GM21447 (cell line): ENCODE measurements around the gene PRSS23.
"Not testable (repeated sequence)": the region's sequence is repeated elsewhere in the genome, so short reads cannot be mapped to it uniquely, and the experiment has no call there.

Experiments used
- ATAC-seq: cut with Tn5 transposase; IDR thresholded peaks from one replicate; pipeline ENCODE4 v1.9.1; 2021; ENCODE audit not compliant: unreplicated experiment

The PRSS23 gene, protein sequence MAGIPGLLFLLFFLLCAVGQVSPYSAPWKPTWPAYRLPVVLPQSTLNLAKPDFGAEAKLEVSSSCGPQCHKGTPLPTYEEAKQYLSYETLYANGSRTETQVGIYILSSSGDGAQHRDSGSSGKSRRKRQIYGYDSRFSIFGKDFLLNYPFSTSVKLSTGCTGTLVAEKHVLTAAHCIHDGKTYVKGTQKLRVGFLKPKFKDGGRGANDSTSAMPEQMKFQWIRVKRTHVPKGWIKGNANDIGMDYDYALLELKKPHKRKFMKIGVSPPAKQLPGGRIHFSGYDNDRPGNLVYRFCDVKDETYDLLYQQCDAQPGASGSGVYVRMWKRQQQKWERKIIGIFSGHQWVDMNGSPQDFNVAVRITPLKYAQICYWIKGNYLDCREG

DNA sequence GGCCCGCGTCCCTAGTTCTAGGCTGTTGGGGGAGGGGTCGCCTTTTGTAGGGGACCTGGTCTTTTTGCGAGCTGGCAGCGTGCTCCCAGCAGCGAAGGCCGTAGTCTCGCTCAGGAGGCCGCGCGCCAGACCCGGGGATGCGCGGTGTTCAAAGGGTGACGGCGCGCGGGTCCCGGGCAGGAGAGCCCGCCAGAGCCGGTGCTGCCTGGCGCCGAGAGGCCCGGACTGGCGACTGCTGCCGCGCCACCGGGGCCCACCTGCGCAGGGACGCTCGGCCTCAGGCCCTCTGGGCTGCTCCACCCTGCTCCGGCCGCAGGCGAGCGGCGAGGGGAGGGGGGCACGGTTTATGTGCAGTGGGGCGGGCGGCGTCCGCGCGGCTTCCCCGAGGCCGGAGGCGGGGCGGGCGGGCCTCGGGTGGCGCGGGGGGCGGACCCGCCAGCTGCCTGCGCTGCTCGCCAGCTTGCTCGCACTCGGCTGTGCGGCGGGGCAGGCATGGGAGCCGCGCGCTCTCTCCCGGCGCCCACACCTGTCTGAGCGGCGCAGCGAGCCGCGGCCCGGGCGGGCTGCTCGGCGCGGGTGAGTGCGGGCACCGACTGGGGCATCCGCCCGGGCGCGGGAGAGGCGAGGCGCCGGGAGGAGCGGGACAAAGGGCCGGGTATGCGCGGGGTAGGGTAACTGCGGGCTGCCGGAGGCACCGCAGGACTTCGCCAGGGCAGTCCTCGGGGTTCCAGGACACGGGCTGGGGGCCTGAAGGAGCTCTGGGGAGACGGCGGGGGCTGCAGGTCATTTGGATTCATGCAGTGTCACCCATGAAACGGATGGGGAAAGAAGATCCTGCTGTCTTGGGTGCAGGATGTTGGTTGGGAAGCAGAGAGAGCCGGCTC, at the start of gene PRSS23:
TSS of gene PRSS23 (plus strand) at position 467 of the 884 bp plus-strand sequence. CDS start 7,102 bp downstream, outside the sequence.
- no peak for ATAC-seq

DNA sequence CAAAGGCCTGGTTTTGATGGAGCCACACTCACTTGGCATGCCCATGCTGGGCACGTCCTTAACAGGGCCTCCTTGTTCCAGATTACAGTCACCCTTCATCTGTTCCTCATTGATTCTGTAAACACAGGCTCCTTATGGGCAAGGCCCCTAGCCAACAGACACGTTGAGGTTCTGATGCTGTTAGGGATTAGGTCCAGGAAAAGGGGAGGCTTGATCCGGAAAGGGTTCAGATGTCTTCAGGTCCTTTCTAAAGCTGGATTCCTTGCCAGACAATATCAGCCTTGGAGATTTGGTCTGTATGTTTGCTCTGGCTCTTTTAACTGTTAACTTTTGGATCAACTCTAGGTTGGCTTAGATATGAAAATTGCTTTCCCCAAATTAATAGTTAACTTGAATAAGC, 46.9 kb upstream of the PRSS23 start:
- ATAC-seq, result no peak

DNA sequence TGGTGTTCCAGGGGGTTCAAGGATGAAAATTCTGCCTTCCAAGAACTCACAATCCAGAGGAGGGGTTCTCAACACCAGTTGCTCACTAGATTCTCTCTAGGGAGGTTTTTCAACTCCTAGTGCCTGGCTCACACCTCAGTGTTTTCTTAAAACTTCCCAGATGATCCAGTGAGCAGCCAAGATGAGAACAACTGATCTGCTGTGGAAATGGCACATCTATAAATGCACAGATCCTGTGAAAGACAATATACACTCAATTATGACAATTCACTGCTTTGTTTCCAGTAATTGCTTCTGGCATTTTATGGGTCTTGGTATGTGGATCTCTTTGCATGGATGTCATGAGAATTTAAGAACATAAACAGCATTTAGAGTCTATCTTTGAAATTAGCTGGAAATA, 45.2 kb upstream of the PRSS23 start:
- ATAC-seq, result no peak

DNA sequence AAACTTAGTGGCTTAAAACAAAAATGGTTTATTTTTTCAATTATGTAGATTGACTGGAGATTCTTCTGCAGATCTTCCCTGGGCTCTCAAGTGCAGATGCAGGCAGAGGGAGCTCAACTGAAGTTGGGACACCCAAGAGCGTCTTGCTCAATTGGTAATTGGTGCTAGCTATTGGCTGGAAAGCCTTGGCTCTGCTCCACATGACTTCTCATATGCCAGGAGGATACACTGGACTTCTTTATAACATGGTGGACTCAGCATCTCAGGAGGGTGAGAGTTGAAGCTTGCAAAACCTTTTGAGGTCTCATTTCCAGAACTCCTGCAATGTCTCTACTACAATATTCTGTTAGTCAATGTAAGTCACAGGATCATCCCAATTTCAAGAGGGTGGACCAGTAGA, 42.2 kb upstream of the PRSS23 start:
- ATAC-seq, result no peak

DNA sequence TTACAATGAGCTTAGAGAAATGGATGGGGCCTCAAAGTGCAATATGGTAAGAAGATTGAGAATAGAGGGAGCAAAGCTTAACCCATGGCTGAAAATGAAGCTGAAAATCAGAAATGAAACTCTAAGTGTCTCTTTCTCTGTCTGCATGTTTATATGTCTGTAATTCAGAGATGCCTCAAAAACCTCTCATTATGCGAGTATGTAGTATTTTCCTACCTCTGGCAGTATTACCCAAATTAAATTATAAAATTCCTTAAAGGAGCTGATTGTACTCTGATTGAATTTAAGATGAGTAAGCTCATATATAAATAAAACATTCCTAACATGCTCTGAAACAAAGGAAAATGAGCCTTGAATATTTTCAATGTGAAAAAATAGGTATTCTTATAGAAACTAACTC, 39.8 kb upstream of the PRSS23 start:
- ATAC-seq, result no peak

DNA sequence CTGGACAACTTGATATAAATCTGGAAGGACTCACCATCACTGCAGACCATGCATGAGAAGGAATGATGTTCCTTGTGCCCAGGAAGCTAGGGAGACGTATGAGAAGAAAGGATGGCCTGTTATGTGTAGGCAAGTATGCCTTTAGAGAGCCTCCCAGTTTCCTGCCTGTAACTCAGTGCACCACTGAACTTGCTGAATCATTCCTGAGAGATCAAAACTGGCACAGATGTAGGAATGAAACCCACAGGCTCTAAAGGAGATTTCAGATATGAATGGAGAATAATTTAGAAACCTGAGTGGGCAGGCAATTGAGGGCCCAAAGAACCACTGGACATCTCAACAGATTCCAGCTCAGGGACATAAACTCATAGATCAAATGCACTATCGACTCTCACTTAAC, 38.4 kb upstream of the PRSS23 start:
- ATAC-seq, result no peak

DNA sequence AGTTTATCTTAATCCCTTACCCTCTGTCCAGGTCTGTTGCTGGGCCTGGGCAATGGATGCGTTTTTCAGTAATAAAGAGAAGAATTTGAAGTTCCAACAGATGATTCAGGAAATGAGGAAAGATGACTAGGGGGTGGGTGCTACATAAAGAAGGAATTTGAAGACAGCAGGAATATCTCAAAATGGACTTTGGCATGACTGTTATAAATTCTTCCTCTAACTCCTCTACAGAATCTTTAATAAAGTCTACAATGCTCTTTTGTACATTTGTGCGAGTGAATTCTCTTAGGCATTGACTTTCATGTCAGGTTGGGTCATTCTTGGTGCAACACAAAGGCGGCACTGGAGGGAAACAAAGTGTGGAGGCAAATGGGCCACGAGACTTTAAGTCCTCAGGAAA, 35.1 kb upstream of the PRSS23 start:
- no peak for ATAC-seq

DNA sequence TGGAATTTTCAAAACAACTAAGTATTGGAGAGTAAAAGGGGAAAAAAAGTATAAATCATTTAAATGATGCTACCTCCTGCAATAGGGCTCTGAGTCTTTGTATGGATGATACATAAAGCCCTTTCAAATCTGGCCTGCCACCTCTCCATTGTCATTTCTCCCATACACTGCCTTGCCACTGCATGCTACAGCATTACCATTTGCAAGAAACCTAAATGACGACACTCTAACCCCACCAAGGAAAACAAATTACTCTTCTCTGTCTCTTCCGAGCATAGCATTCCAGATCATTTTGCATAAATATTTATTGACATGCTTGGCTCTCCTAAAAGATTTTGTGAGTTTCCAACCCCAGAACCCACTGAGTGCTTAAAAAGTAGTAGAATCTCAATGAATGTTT, 34.5 kb upstream of the PRSS23 start:
- ATAC-seq, result no peak

DNA sequence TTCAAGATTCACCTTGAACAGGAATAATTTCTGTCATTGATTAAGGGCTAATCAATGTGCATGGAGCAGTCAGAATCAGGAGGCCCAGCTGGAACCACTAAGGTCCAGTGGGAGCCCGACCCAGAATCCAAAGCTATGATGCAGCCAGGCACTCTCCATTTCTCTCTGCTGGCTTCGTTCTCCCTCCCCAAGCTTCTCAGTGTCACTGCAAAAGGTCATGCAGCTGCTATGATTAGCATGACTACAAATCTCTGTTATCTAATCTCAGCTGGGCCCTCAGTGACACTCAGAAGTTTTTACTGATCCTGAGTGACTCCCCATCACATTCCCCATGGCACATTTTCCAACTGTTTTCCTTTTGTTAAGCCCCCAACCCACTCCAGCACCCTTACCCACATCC, 31.1 kb upstream of the PRSS23 start:
- no peak for ATAC-seq

DNA sequence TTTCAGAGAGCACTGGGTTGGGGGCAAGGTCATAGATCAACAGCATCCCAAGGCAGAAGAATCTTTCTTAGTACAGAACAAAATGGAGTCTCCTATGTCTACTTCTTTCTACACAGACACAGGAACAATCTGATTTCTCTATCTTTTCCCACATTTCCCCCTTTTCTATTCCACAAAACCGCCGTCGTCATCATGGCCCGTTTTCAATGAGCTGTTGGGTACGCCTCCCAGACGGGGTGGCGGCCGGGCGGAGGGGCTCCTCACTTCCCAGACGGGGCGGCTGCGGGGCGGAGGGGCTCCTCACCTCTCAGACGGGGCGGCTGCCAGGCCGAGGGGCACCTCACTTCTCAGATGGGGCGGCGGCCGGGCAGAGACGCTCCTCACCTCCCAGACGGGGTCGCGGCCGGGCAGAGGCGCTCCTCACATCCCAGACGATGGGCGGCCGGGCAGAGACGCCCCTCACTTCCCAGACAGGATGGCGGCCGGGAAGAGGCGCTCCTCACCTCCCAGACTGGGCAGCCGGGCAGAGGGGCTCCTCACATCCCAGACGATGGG, 29.8 kb upstream of the PRSS23 start:
- not testable (repeated sequence) for ATAC-seq

DNA sequence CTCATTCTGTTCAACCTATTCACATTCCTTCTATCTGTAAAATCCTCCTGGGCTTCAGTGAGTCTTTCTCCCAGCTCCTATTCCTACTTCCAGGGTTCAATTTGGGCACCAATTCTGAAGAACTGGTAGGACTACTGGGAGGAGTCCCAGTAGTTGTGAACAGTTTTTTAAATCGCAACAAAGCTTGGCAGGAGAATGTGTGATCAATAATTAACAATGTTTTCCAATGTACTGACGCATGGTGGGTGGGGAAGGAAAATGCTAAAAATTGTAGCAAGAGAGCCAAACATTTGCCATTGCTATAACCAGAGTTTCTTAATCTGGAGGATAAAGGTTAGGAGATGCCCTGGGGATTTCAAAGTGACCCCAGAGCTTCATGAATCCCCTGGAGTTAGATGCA, 27.3 kb upstream of the PRSS23 start:
- no peak for ATAC-seq

DNA sequence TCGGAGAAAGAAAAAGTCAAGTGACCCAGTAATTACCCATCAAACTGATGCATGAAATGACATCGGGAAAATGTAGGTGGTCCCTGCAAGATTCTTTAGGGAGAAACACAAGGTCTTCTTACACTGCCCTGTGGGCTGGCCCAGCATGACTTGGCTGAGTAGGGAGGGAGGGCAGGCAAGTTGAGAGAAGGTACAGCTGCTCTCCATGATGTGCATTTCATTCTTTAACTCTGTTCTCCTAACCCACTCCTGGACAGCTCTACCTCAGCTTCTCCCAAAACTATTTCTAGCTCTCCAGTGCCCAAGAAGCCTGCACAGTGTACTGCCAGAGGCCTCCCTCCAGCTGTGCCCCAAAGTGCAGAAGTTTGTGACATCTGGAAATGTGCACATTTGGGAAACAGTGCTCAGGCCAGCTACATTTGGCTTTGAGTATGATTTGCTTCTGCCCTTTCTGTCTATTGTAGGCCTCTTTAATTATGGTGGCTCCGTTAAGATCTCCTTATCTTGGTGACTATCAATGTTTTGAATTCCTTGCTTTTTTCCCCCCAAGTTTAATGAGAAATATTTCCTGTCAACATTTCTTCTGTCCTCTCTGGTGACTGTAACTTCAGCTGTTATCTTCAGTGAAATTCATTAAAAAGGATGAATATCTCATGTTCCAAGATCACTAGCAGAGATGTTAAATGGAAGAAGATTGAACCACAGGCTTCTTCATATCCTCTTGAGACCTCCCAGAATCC, 26.7 kb upstream of the PRSS23 start:
- ATAC-seq, result no peak

DNA sequence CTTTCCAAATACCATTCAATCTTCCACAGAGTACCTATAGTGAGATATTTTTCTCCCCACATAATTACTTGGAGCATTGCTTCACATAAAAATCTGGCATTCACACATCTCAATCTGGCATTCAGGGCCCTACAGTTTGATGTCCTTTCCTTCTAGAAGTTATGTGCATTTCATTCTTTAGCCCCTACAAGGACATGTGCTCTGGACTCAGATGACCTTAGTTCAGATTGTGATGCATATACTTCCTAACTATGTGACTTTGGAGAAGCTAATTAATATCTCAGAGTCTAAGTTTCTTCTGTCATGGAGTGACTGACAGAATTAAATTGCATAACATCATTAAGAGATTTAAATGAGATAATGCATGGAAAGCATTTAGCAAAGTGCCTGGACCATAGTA, 25.9 kb upstream of the PRSS23 start:
- no peak for ATAC-seq

DNA sequence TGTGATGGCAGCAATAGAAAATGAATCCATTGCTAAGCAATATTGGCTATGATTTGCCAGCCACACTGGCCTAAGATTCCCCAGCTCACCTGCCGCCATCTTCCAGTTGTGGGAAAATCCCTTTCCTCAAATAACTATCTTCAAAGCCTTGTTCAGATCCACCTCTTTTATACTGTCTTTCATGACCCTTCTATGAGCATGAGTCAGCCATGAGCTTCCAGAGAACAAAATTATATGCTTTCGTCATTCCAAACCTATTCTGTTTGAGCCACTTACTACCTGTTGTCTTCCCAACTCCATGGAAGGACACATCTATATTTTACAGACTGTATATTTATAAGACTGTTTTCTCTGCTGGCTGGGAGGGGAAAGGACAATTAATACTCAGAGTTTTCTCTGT, 25.0 kb upstream of the PRSS23 start:
- no peak for ATAC-seq

DNA sequence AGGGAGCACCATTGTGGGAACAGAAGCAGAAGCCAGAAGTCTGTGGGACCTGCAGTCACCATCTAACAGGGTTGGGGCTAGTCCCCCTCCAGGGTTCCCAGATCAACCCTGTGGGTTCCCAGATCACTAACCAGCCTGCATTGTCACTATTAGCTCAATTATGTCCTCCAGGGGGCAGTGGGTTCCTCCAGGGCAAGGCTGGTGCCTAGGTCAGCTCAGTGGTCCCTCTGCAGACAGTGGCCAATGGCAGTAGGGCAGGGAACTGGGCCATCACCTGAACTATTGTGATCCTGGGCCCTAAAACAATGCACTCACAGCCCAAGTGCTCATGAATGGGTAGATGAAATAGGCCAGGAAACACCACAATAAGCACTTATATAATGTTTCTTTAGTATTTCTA, 18.8 kb upstream of the PRSS23 start:
- ATAC-seq, result no peak

DNA sequence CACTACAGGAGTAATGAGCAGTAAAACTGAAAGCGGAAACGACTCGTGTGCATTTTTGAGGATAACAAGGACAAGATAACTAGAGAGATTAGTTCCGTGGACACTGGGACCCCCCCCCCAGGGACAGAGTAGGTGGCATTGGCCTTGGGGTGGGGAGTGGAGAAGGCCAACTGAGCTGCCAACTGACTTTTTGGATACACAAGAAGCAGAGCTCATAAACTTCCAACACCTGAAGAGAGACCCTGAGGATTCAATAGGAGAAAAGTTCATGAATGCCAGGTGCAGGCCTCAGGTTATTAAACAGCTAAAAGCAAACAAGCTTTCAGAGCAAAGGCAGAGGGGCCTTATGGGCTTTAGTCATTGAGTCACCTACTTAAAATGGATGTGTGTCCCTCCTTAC, 17.6 kb upstream of the PRSS23 start:
- no peak for ATAC-seq

DNA sequence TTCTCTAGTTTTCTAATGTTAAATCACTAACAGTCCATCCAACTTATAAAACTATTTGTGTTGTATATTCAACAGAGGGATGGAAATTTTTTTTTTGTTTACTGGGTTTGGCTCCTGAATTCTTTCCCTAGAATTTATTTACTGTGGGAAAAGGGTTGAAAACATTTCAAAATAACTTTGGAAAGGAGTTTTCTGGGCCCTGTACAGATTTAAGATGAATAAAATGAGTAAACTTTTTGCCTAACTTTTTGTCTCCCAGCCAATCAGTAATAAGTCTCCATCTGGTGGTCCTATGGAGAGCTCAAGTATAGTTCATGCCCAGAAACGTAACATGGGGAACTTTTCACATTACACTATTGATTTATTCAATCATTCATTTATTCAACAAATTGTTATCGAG, 16.7 kb upstream of the PRSS23 start:
- no peak for ATAC-seq

DNA sequence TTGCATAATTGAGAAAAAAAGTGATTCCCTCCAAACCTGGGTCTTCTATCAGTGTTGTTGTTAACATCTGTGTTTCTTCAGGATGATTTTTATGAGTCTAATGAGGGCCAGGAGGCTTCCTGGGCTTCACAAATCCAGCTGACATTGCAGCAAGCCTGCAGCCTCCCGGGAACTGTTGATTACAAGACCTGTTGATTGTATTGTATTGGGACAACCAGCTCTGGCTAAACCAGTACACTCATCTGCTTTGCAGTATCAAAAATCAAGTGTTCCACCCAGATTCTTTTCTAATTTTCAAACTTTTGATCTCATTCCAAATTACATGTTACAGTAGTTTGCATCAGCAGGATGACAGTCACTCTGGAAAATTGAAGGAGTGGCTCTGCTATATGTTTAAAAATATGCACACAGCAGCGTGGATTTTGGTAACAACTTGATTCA, 16.1 kb upstream of the PRSS23 start:
- no peak for ATAC-seq

DNA sequence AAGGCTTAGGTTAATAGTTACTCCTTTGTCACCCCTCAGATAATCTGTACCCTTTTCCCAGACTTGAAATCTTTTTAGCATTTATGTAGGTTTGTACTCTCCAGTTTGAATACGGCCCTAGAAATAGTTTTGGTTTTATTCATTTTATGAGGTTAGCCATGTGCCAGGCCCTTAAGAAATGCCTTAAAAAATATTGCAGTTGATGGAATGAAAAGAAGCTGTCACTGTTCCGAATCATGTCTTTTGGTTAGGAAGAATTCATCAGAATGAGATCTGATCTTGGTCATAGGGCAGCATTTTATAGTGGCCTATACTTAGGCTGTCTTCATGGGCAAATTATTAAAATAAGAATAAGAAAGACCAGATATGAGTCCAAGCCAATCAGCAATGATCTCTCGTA, 14.8 kb upstream of the PRSS23 start:
- ATAC-seq, result no peak

DNA sequence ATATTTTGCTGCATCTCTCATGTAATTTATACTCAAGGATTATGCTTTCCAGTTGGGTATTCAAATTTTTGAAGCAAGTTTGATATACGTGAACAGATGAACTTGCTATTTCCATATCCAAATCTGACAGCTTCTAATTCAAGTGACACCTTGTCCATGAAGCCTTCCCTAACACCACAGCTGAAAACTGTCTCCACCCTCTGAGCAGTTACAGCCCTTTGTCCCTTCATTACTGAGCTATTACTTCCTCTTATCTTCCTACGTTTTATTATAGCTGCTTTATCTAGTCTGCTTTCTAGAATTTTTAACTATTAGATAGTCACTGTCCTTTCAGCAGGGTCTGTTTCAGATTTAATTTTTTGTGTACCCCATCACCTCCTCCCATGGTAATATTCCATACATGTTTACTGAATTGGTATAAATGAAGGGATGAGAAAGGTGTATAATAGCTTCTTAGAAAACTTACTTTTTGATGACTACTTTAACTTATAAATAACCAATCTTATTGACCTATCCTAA, 13.3 kb upstream of the PRSS23 start:
- no peak for ATAC-seq

DNA sequence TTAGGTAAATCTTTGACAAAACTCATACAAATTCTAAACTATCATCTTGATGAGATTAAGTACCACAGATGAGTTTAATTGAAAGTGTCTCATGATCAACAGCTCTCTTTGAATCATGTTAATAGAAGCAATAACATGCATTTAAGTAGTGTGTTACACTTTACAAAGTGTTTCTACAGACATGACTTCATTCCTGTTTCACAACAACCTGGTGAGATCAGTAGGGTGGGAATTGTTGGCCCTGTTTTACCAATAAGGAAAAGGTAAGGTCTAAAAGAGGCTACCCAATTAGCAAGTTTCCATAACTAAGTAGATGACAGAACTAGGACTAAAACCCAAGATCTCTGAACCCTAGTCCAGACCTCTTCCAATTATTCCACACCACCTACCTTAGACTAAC, 12.7 kb upstream of the PRSS23 start:
- no peak for ATAC-seq
